Smooth muscle cell (in vitro differentiated cells): Measurements from ENCODE around the gene SDHAF2. TPM values are rescaled to one million over a fixed set of nuclear protein-coding genes. Genes with fewer than 3 reads are reported as not detected.
"Not testable (repeated sequence)": the region's sequence is repeated elsewhere in the genome, so short reads cannot be mapped to it uniquely, and the experiment has no call there.

Experiments
- DNase-seq: peaks from one replicate; lab custom pipeline; 2025; ENCODE audit not compliant: unreplicated experiment; lab: John Stamatoyannopoulos, UW
- H2AFZ ChIP-seq: fragments of 200-600 bp; sonication (generic); 2 replicates; pipeline ENCODE4 v1.6.0; 2016; ENCODE audit warnings: antibody characterized with exemption, low read depth, mild to moderate bottlenecking
- H3F3A ChIP-seq: fragments of 200-600 bp; sonication (generic); 2 replicates; pipeline ENCODE4 v1.6.0; 2017; ENCODE audit warnings: antibody characterized with exemption, low read depth
- H3K27ac ChIP-seq: fragments of 200-600 bp; sonication (generic); 2 replicates; pipeline ENCODE4 v1.5.1; 2016; ENCODE audit warnings: low read depth, mild to moderate bottlenecking
- H3K27me3 ChIP-seq: fragments of 200-600 bp; sonication (generic); 2 replicates; pipeline ENCODE4 v1.6.1; 2016; ENCODE audit warnings: low read depth, mild to moderate bottlenecking
- H3K36me3 ChIP-seq: fragments of 200-600 bp; sonication (generic); 2 replicates; pipeline ENCODE4 v1.5.1; 2016; ENCODE audit warnings: low read depth
- H3K4me1 ChIP-seq: fragments of 200-600 bp; sonication (generic); 2 replicates; pipeline ENCODE4 v1.5.1; 2016; ENCODE audit warnings: low read depth
- H3K4me2 ChIP-seq: fragments of 200-600 bp; sonication (generic); 2 replicates; pipeline ENCODE4 v1.6.0; 2016; ENCODE audit warnings: mild to moderate bottlenecking
- H3K4me3 ChIP-seq: fragments of 200-600 bp; sonication (generic); 2 replicates; pipeline ENCODE4 v1.5.1; 2016; ENCODE audit warnings: mild to moderate bottlenecking
- H3K79me2 ChIP-seq: fragments of 200-600 bp; sonication (generic); 2 replicates; pipeline ENCODE4 v1.6.0; 2016; ENCODE audit warnings: low read depth, mild to moderate bottlenecking
- H3K9ac ChIP-seq: fragments of 200-600 bp; sonication (generic); 2 replicates; pipeline ENCODE4 v1.6.0; 2016; ENCODE audit warnings: low read depth
- H3K9me3 ChIP-seq: fragments of 200-600 bp; sonication (generic); replicated peaks from 2 replicates; pipeline ENCODE4 v1.5.1; 2016; ENCODE audit warnings: low read depth
- H4K20me1 ChIP-seq: fragments of 200-600 bp; sonication (generic); 2 replicates; pipeline ENCODE4 v1.6.0; 2016; ENCODE audit warnings: low read depth
- WGBS: methylation state at CpG from one replicate; pipeline ENCODE4 v1.1.7; 2016; ENCODE audit warnings: low lambda C conversion rate; 5-methylcytosine and 5-hydroxymethylcytosine counted together
- polyA plus RNA-seq: library from polyadenylated mRNA; unstranded; fragments of >200 nt; fragmentation: Nextera tagmentation; extraction: Ambion mirVana; gene quantifications from 2 replicates; pipeline ENCODE4 v1.2.1, GENCODE V29; 2016
- total RNA-seq: library from RNA; depleted of rRNA; stranded (reverse); fragments of >200 nt; gene quantifications from 2 replicates; pipeline ENCODE4 v1.2.3, GENCODE V29; 2014
- TF ChIP-seq, protein P1 (sequence below): fragments of 200-600 bp; sonication (generic); IDR thresholded peaks from 2 replicates; pipeline ENCODE4 v1.5.1; 2017; ENCODE audit warnings: borderline replicate concordance, mild to moderate bottlenecking, antibody characterized with exemption; ENCODE audit not compliant: insufficient read depth, poor library complexity, severe bottlenecking

SDHAF2 gene
- total and polyA plus RNA-seq, 2 experiments from 2014 or later, result 25.0 to 47.1 TPM

DNA sequence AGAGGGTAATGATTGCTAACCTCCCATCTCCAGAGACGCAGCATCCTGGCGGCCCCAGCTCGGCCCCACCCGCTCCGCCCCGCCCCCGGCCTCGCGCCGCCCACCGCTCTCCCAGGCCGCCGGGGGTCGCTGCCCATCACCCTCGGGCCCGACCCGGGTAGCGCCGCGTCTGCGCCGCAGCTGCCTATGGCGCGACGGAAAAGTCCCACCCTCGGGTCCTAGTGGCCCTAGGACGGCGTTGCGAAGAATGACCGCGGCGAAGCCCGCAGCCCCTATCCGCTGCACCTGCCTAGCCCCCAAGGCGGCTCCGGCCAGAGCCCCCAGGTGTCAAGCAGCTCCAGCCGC is 606 bp upstream of the SDHAF2 start:
- Histone ChIP-seq H4K20me1 (peaks cover 30% of the 10 kb centered on the region), H3K4me3 (peak overlapping the region; percentile 82), H3K4me2 (peak overlapping the region; percentile 90), H3K27me3 (no peaks in the 10 kb centered on the region), H3K79me2 (peaks cover 88% of the 10 kb centered on the region), H2AFZ (peak overlapping the region; percentile 63), H3K36me3 (peaks cover 20% of the 10 kb centered on the region), H3F3A (no peaks in the 10 kb centered on the region), H3K27ac (peak overlapping the region; percentile 100), H3K9me3 (no peaks in the 10 kb centered on the region), H3K9ac (peak overlapping the region; percentile 100), H3K4me1 (peaks cover 17% of the 10 kb centered on the region)
- TF ChIP-seq, protein P1, sequence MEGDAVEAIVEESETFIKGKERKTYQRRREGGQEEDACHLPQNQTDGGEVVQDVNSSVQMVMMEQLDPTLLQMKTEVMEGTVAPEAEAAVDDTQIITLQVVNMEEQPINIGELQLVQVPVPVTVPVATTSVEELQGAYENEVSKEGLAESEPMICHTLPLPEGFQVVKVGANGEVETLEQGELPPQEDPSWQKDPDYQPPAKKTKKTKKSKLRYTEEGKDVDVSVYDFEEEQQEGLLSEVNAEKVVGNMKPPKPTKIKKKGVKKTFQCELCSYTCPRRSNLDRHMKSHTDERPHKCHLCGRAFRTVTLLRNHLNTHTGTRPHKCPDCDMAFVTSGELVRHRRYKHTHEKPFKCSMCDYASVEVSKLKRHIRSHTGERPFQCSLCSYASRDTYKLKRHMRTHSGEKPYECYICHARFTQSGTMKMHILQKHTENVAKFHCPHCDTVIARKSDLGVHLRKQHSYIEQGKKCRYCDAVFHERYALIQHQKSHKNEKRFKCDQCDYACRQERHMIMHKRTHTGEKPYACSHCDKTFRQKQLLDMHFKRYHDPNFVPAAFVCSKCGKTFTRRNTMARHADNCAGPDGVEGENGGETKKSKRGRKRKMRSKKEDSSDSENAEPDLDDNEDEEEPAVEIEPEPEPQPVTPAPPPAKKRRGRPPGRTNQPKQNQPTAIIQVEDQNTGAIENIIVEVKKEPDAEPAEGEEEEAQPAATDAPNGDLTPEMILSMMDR, result peak; percentile 25
- DNase-seq, result peak; percentile 81
- WGBS, result 0% methylated on average over 24 of the region's 37 CpGs

DNA sequence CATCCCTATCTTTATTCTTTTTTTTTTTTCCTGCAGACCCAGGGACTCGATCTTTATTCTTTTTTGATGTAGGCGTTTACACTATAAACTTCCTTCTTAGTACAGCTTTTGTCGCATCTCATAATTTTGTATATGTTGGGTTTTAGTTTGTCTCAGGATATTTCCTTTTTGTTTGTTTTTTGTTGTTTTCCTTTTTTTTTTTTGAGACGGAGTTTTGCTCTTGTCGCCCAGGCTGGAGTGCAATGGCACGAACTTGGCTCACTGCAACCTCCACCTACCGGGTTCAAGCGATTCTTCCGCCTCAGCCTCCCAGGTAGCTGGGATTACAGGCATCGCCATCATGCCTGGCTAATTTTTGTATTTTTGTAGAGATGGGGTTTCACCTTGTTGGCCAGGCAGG is 915 bp downstream of the SDHAF2 start:
- H3K9me3 ChIP-seq, H3F3A ChIP-seq, H3K36me3 ChIP-seq, H3K27me3 ChIP-seq, DNase-seq, H2AFZ ChIP-seq: not testable (repeated sequence)
- Histone ChIP-seq H3K9ac (peak overlapping the region; percentile 100), H4K20me1 (peaks cover 29% of the 10 kb centered on the region), H3K27ac (peak overlapping the region; percentile 100), H3K79me2 (peaks cover 87% of the 10 kb centered on the region), H3K4me1 (peaks cover 20% of the 10 kb centered on the region), H3K4me3 (peak overlapping the region; percentile 82), H3K4me2 (peak overlapping the region; percentile 90)
- 79% methylated on average over 10 of the region's 10 CpGs for whole genome bisulfite sequencing

DNA sequence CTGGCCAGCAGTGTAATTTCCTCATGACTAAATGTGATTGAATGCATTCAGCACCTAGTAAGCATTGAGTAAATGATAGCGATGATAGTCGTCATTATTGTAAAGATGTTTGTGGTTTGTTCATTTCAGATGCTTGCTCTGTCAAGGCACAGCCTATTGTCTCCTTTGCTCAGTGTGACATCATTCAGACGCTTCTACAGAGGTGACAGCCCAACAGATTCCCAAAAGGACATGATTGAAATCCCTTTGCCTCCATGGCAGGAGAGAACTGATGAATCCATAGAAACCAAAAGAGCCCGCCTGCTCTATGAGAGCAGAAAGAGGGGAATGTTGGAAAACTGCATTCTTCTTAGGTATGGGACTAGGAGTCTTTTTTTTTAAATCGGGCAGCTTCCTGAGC is 7.6 kb downstream of the SDHAF2 start:
- H4K20me1 ChIP-seq, result peaks cover 74% of the 10 kb centered on the region
- no peak overlapping the region for H3K4me2 ChIP-seq
- H3K79me2 ChIP-seq, result peaks cover 86% of the 10 kb centered on the region
- no peaks in the 10 kb centered on the region for H3K9me3 ChIP-seq
- H3K9ac ChIP-seq, result no peak overlapping the region
- TF ChIP-seq, protein P1, result no peak
- DNase-seq, result no peak
- H3K4me1 ChIP-seq, result peaks cover 3% of the 10 kb centered on the region
- no peak overlapping the region for H3K4me3 ChIP-seq
- no peaks in the 10 kb centered on the region for H3K27me3 ChIP-seq
- 95% methylated on average over 5 of the region's 5 CpGs for WGBS
- peaks cover 6% of the 10 kb centered on the region for H3K36me3 ChIP-seq
- H3K27ac ChIP-seq, result no peak overlapping the region
- H3F3A ChIP-seq, result peaks cover under 1% of the 10 kb centered on the region
- no peak overlapping the region for H2AFZ ChIP-seq

DNA sequence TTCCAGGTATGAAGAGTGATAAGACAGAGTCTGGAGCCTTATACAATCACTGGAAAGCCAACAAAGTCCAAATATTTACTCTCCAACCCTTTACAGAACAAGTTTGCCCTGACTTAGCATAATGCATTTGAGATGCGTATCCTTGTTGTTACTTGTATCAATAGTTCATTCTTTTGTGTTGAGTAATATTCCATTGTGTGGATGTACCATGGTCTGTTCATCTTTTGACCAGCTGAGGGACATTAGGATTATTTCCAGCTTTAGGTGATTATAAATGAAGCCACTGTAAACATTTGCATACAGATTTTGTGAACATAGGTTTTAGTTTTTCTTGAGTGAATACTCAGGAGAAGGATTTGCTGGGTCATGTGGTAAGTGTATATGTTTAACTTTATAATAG is 9.7 kb downstream of the SDHAF2 start:
- Histone ChIP-seq H3K79me2 (peaks cover 78% of the 10 kb centered on the region), H3F3A (peaks cover 11% of the 10 kb centered on the region), H3K4me1 (peaks cover 3% of the 10 kb centered on the region), H3K36me3 (peaks cover 6% of the 10 kb centered on the region), H3K4me3 (no peak overlapping the region), H3K27me3 (no peaks in the 10 kb centered on the region), H3K4me2 (no peak overlapping the region), H2AFZ (no peak overlapping the region), H3K27ac (no peak overlapping the region), H3K9ac (no peak overlapping the region), H4K20me1 (peaks cover 80% of the 10 kb centered on the region), H3K9me3 (no peaks in the 10 kb centered on the region)
- WGBS, result 93% methylated on average over 1 of the region's 1 CpG
- no peak for DNase-seq
- TF ChIP-seq, protein P1, result no peak
